GM19468 (cell line): ENCODE results near the gene SLC35E2B.

Experiments used
- ATAC-seq: cut with Tn5 transposase; IDR thresholded peaks from one replicate; pipeline ENCODE4 v1.9.1; 2021; ENCODE audit warnings: mild to moderate bottlenecking, moderate library complexity, moderate number of reproducible peaks; ENCODE audit not compliant: unreplicated experiment; ENCODE audit errors: extremely low read depth

Gene SLC35E2B

GRCh38 chr1:1616045-1616790 is 76.4 kb downstream of the SLC35E2B start:
- ATAC-seq: no peak

GRCh38 chr1:1615256-1616044 is 77.1 kb downstream of the SLC35E2B start, which contains the start of gene MIB2:
TSS of gene MIB2 (plus strand) at chr1:1615500. CDS start at chr1:1623453, 7,953 bp downstream.
- peak; percentile 91 for ATAC-seq

DNA sequence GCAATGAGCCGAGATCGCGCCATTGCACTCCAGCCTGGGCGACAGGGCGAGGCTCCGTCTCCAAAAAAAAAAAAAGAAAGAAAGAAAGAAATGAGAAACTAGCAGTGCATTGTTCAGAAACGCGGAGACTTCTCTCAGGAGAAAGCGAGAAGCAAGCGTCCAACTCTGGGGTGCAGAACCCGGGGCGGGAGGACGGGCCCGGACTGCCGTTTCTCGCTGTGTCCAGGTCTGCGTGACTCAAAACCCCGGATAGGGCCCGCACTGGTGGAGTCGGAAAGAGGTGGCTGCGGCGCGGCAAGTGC is 77.7 kb downstream of the SLC35E2B start:
- no peak for ATAC-seq

DNA sequence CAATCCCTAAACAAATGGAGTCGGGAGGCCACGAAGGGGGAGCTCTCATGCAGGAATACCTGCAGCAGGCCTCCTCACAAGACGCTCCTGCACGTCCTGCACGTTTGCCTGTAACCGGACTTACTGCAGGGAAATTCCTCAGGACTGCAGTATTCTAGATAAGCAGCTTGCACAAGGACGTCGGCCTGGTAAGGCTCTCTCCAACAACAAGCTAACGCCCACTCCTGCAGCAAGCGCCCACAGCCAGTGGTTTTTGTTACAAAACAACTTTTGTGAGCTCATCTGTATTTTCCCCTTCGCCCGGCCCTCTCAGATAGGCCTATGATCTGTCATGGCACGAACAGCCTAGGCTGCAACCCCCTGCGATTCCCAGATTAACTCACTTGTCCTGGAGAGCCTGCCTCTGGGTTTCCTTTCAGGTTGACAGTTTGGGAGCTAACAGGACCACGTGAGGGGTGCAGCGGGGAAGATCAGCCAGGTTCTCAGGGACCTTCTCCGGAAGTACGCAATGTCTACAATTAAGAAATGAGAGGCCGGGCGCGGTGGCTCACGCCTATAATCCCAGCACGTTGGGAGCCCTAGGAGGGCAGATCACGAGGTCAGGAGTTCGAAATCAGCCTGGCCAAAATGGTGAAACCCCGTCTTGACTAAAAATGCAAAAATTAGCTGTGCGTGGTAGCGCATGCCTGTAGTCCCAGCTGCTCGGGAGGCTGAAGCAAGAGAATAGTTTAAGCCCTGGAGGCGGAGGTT is 78.2 kb downstream of the SLC35E2B start:
- no peak for ATAC-seq

DNA sequence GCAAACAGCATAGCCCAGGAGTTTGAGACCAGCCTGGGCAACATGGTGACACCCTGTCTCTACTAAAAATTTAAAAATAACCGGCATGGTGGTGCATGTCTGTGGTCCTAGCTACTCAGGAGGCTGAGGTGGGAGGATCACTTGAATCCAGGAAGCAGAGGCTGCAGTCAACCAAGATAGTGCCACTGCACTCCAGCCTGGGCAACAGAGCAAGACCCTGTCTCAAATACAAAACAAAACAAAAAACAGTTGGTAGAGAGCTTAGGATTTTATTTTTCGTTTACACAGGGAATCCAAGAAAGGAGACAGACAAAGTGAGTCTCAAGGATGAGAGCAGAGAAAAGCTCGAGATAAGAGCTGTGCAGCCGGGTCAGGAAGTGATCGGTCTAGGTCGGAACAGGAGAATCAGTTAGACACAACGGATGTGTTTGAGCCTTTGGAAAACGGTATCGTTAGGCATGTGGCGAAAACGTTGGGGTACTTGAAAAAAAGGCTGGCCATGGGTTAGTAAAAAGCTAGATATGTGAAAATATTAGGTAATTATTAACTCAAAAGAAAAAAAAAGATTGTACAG is 79.0 kb downstream of the SLC35E2B start:
- no peak for ATAC-seq

DNA sequence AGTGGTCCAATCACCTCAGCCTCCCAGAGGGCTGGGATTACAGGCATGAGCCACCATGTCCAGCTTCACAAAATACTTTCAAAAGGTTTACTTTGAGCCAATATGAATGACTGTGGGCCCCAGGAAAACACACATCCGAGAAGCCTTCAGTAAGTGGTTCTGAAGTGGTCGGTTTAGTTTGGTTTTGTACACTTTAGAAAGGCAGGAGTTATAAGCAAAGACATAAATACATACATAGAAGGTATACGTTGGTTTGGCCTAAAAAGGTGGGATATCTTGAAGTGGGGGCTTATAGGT is 80.5 kb downstream of the SLC35E2B start:
- no peak for ATAC-seq

GRCh38 chr1:1610796-1611195 is 81.8 kb downstream of the SLC35E2B start:
- no peak for ATAC-seq

GRCh38 chr1:1609822-1610485 is 82.6 kb downstream of the SLC35E2B start:
- no peak for ATAC-seq
